KBM-7 (cell line): Measurements from ENCODE around the gene SPANXN4.

Experiments
- DNase-seq: peaks from one replicate; pipeline ENCODE4 v3.0.0-alpha.2; 2015
- in situ Hi-C: fragments of 300-500 bp; cut with MboI; formaldehyde crosslinking; loops from 2 replicates; pipeline ENCODE4 v1.14.3; 2020; ENCODE audit warnings: low sequenced_read_pairs, low pct_unique_long_range_greater_than_20kb, mixed read lengths

The SPANXN4 gene

DNA sequence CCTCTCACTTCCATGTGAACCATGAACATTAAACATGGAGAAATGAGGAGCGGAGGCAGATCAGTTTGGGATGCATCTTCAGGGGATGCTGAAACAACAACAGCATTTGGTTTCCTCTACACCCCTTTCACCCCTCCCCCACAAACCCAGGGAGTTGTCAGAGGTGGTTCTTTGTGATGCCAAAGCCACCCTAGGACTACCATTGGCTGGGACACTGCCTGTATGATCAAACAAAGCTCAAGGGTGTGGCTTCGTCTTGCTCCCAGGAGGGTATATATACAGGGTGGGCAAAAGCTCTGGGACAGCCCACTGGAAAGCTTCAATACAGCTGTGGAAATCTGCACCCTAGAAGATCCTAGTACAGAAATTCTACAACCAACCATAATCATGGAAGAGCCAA, at the start of gene SPANXN4:
SPANXN4 (plus strand) TSS at position 301 of the 400 bp plus-strand sequence; CDS start at position 388, 87 bp downstream.
- in situ Hi-C loops: no loop called here
- no peak for DNase-seq

DNA sequence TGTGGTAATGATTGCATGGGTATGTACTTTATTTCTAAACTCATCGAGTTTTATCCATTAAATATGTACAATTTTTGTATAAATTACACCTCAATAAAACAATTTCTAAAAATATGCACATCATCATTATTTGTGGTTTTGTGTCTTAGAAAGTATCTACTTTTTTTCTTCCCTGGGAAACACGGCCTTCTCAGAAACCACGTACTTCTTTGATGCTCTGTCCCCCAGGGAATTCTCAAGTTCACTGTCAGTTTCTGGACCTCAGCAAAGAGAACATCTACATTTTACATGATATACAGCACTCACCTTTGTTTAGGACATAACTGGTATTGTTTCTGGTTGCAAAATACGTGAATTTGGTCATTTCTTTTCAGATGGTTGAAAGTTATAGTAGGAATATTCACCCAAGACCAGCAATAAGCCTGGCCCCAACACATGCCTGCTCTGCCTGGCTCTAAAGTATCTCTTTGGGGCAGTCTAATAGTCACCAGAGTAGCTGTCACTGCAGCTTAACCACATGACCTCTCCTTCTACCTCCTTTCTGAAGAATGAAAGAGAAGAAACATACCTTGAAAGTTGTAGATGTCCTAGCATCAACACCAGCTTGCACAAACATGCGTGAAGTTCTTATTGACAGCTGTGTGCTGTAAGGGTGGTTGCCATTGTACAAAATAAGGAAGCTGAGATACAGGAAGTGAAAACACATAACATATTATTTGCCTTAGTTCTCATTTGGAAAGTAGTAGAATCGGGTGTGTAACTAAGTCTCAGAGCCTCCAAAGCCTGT, 48.4 kb upstream of the SPANXN4 start:
- peak; percentile 42 for DNase-seq
- in situ Hi-C loops: no loop called here

DNA sequence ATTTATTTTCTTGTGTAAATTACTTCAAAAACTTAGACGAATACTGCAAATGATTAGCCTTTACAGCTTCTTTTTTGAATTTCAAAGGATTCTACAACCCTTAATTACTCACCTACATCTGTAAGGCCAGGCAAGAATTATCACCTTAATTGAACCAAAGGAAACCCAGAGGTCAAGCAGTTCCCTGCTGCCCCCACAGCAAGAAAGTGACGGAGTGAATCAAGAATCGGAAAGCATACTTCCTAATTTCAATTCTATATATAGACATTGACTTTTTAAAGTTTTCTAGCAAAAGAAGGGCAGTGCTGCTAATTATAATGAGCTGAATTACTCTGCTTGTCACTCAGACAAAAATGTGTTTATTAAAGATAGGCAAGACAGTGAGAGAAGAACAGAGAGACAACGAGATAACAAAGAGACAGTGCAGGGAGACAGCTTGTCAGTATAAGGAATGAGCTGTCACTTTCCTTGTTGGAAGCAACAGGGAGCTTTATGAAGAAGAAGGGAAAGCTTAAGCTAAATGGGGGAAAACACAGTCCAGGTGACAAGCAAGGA, 47.5 kb upstream of the SPANXN4 start:
- peak; percentile 17 for DNase-seq
- in situ Hi-C loops: no loop called here

DNA sequence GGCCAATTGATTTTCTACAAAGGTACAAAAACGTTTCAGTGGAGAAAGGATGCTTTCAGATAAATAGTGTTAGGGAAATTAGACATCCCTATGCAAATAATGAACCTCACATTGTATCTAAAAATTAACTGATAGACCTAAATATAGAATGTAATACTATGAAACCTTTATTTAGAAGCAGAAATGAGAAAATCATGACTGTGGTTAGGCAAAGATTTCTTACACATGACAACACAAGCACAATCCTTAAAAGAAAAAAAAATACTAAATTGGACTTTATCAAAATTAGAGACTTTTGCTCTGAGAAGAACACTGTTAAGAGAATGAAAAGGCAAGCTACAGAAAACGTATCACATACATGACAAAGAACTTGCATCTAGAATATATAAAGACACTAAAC, 43.0 kb upstream of the SPANXN4 start:
- in situ Hi-C loops: no loop called here

GRCh38 chrX:142994988-142995387, 30.7 kb upstream of the SPANXN4 start:
- DNase-seq: no peak
- in situ Hi-C loops: no loop called here

More for the DNA sequence above, 43.0 kb upstream of the SPANXN4 start:
- DNase-seq: no peak

GRCh38 chrX:142998447-142999198, 27.1 kb upstream of the SPANXN4 start:
- DNase-seq: no peak
- in situ Hi-C loops: no loop called here

GRCh38 chrX:142999199-142999701, 26.5 kb upstream of the SPANXN4 start:
- in situ Hi-C loops: no loop called here
- no peak for DNase-seq

- in situ Hi-C loops: no loop called here
- no peak for DNase-seq
Measured at GRCh38 chrX:143002206-143002605, 23.5 kb upstream of the SPANXN4 start.

DNA sequence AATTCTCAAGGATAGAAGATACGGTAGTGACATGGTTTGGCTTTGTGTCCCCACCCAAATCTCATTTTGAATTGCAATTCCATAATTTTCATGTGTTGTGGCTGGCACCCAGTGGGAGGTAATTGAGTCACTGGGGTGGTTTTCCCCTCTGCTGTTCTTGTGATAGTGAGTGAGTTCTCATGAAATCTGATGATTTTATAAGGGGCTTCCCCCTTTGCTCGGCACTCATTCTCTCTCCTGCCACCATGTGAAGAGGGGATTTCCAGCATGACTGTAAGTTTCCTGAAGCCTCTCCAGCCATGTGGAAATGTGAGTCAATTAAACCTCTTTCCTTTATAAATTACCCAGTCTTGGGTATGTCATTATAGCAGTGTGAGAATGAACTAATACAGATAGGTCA, 8.5 kb upstream of the SPANXN4 start:
- no peak for DNase-seq
- in situ Hi-C loops: no loop called here

- in situ Hi-C loops: no loop called here
- DNase-seq: no peak
Measured at GRCh38 chrX:143027275-143027674, 1.5 kb downstream of the SPANXN4 start.

DNA sequence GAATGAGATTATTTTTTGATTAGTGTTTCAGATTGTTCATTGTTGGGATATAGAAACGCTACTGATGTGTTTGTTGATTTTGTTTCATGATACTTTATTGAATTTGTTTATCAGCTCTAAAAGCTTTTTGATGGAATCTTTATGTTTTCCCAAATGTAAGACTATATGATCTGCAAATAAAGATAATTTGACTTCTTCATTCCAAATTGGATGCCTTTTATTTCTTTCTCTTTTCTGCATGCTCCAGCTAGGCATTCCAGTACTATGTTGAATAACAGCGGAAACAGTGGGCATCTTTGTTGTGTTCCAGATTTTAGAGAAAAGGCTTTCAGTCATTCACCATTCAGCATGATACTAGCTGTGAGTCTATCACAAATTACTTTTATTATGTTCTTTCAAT, 21.8 kb downstream of the SPANXN4 start:
- DNase-seq: no peak
- in situ Hi-C loops: no loop called here

DNA sequence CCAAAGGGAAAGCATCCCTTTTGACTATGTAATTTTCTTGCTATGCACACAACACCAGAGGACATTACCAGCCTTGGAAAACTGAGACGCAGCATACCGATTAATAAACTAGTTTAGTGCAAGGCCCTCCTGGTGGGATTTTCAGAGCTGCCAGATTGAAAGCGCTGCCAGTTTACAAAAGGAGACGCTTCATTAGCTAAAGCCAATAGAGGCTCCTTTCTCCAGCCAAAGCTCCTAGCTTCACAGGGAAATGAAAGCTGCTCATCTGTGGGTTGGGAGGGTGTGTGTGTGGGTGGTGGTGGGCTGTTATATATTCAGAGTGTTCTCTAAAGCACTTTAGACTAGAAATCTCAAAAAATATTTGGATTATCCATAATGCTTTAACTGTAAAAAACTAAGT, 32.4 kb downstream of the SPANXN4 start:
- in situ Hi-C loops: no loop called here
- DNase-seq: no peak

- DNase-seq: no peak
- in situ Hi-C loops: no loop called here
Measured at GRCh38 chrX:143081231-143081630, 55.5 kb downstream of the SPANXN4 start.

DNA sequence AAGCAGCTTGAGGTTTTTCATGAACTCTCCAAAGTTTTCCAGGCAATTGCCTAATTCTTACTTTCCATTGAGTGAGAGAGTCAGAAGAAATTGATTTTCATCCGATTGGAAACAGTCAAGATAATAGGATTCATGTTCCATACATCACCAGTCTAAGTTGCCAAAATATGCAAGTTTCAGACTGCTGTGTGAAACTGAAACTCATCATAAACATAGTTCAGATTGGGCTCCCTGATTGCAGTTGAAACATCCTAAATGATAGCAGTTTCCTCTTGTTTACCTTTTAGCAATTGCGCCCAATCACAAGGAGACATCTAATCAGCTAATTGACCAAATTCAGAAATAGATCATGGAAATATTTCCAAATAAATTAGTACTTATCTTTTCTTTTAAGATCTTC, 56.8 kb downstream of the SPANXN4 start:
- no peak for DNase-seq
- in situ Hi-C loops: no loop called here
